ENCODE results near the gene ELMO1. TPM values are rescaled to one million over a fixed set of nuclear protein-coding genes. Genes with fewer than 3 reads are reported as not detected.

ELMO1 gene
- total RNA-seq, 1 donor from 2014 or later: 132 TPM

GRCh38 chr7:37417107-37417474 is 31.6 kb downstream of the ELMO1 start:
- H3K4me3 Mint-ChIP-seq: no peak overlapping the region

GRCh38 chr7:37416378-37417106 is 32.1 kb downstream of the ELMO1 start:
- no peak overlapping the region for H3K4me3 Mint-ChIP-seq
- intact Hi-C loops (cut with micrococcal nuclease): no loop called here
- no peak for DNase-seq
- POLR2A ChIA-PET: interaction anchor here (0.9 kb wide), 1 partner anchor 31 kb away, joined by 3 read pairs; no protein-coding TSS in a partner anchor
- H3K27ac Mint-ChIP-seq: peak overlapping the region; percentile 38
- TF ChIP-seq CTCF (IDR thresholded peaks at IDR 0.05): no peak
- peaks cover 57% of the 10 kb centered on the region for H3K4me1 Mint-ChIP-seq
- CTCF ChIA-PET: interaction anchor here (0.7 to 1.3 kb wide), 3 partner anchors 25 to 415 kb away, joined by 3 to 4 read pairs (median 3); no protein-coding TSS in a partner anchor
- no peak for ATAC-seq (ENCODE audit: low read depth)
- no peaks in the 10 kb centered on the region for H3K27me3 Mint-ChIP-seq
- H3K9me3 Mint-ChIP-seq: peaks cover 3% of the 10 kb centered on the region
- peaks cover 23% of the 10 kb centered on the region for H3K36me3 Mint-ChIP-seq (ENCODE audit: low read depth)

More at GRCh38 chr7:37417107-37417474, 31.6 kb downstream of the ELMO1 start:
- H3K36me3 Mint-ChIP-seq (ENCODE audit: low read depth): peaks cover 23% of the 10 kb centered on the region
- peaks cover 53% of the 10 kb centered on the region for H3K4me1 Mint-ChIP-seq
- H3K27me3 Mint-ChIP-seq: no peaks in the 10 kb centered on the region
- no peak for TF ChIP-seq CTCF (IDR thresholded peaks at IDR 0.05)
- H3K9me3 Mint-ChIP-seq: peaks cover 3% of the 10 kb centered on the region
- H3K27ac Mint-ChIP-seq: peak overlapping the region; percentile 38
- ChIA-PET POLR2A (interaction anchor here (0.9 kb wide), 1 partner anchor 31 kb away, joined by 3 read pairs; no protein-coding TSS in a partner anchor), CTCF (interaction anchor here (0.7 to 1.3 kb wide), 3 partner anchors 25 to 415 kb away, joined by 3 to 4 read pairs (median 3); no protein-coding TSS in a partner anchor)
- DNase-seq (no peak), ATAC-seq (ENCODE audit: low read depth) (peak; percentile 25)
- intact Hi-C loops (cut with micrococcal nuclease): no loop called here

- ChIA-PET POLR2A (no interaction called here), CTCF (no interaction called here)
- Mint-ChIP-seq H3K4me1 (peaks cover 57% of the 10 kb centered on the region), H3K36me3 (ENCODE audit: low read depth) (peaks cover 23% of the 10 kb centered on the region), H3K27me3 (no peaks in the 10 kb centered on the region), H3K27ac (no peak overlapping the region), H3K9me3 (peaks cover 3% of the 10 kb centered on the region), H3K4me3 (no peak overlapping the region)
- DNase-seq: no peak
- intact Hi-C loops (cut with micrococcal nuclease): no loop called here
- TF ChIP-seq CTCF (IDR thresholded peaks at IDR 0.05): no peak
- ATAC-seq (ENCODE audit: low read depth): no peak
Observed at GRCh38 chr7:37415629-37416028, 33.0 kb downstream of the ELMO1 start.

- intact Hi-C loops (cut with micrococcal nuclease): no loop called here
- no peak overlapping the region for H3K4me3 Mint-ChIP-seq
- H3K9me3 Mint-ChIP-seq: peaks cover 3% of the 10 kb centered on the region
- TF ChIP-seq CTCF (IDR thresholded peaks at IDR 0.05): no peak
- peaks cover 23% of the 10 kb centered on the region for H3K36me3 Mint-ChIP-seq (ENCODE audit: low read depth)
- POLR2A ChIA-PET: no interaction called here
- ATAC-seq (ENCODE audit: low read depth): no peak
- CTCF ChIA-PET: no interaction called here
- peaks cover 58% of the 10 kb centered on the region for H3K4me1 Mint-ChIP-seq
- H3K27ac Mint-ChIP-seq: no peak overlapping the region
- no peak for DNase-seq
- no peaks in the 10 kb centered on the region for H3K27me3 Mint-ChIP-seq
Observed at GRCh38 chr7:37414352-37414983, 34.2 kb downstream of the ELMO1 start.

GRCh38 chr7:37411444-37412034 is 37.1 kb downstream of the ELMO1 start:
- peak overlapping the region; percentile 30 for H3K27ac Mint-ChIP-seq
- ChIA-PET POLR2A (no interaction called here), CTCF (no interaction called here)
- no peak overlapping the region for H3K4me3 Mint-ChIP-seq
- no peaks in the 10 kb centered on the region for H3K27me3 Mint-ChIP-seq
- H3K4me1 Mint-ChIP-seq: peaks cover 58% of the 10 kb centered on the region
- intact Hi-C loops (cut with micrococcal nuclease): no loop called here
- TF ChIP-seq CTCF (IDR thresholded peaks at IDR 0.05): no peak
- H3K9me3 Mint-ChIP-seq: peaks cover 3% of the 10 kb centered on the region
- peaks cover 14% of the 10 kb centered on the region for H3K36me3 Mint-ChIP-seq (ENCODE audit: low read depth)
- ATAC-seq (ENCODE audit: low read depth) (no peak), DNase-seq (no peak)

Data from activated B cell treated with CpG ODN at 0.5 μM for 24 hours (primary cell).